ENCODE data around the gene DEFB110. TPM values are rescaled to one million over a fixed set of nuclear protein-coding genes. Genes with fewer than 3 reads are reported as not detected.

Gene DEFB110
- total RNA-seq: not detected in 2 replicates

- intact Hi-C loops (cut with micrococcal nuclease): no loop called here
These were observed at the start of gene DEFB110 for GRCh38 chr6:50021894-50022293. Gene DEFB110, minus strand, starts transcription at chr6:50021994. Its CDS starts 59 bp downstream, at chr6:50021935.

- intact Hi-C loops (cut with micrococcal nuclease): no loop called here
These were observed 48.3 kb upstream of the DEFB110 start for GRCh38 chr6:50070101-50070500.

GRCh38 chr6:50062051-50062450 lies 40.3 kb upstream of the DEFB110 start:
- intact Hi-C loops (cut with micrococcal nuclease): no loop called here

- intact Hi-C loops (cut with micrococcal nuclease): no loop called here
These were observed 34.4 kb upstream of the DEFB110 start for GRCh38 chr6:50056242-50056641.

- intact Hi-C loops (cut with micrococcal nuclease): no loop called here
These were observed 28.0 kb upstream of the DEFB110 start, which contains the start of gene DEFB112 for GRCh38 chr6:50049829-50050228. Gene DEFB112, minus strand, starts transcription at chr6:50049929. Its CDS starts 60 bp downstream, at chr6:50049869.

- intact Hi-C loops (cut with micrococcal nuclease): no loop called here
These were observed 25.2 kb upstream of the DEFB110 start for GRCh38 chr6:50047026-50047425.

GRCh38 chr6:50030777-50031562 lies 9.2 kb upstream of the DEFB110 start:
- intact Hi-C loops (cut with micrococcal nuclease): no loop called here

GRCh38 chr6:50030350-50030749 lies 8.6 kb upstream of the DEFB110 start:
- intact Hi-C loops (cut with micrococcal nuclease): no loop called here

GRCh38 chr6:50025258-50025657 lies 3.5 kb upstream of the DEFB110 start:
- intact Hi-C loops (cut with micrococcal nuclease): no loop called here

GRCh38 chr6:50007819-50008218 lies 14.0 kb downstream of the DEFB110 start:
- intact Hi-C loops (cut with micrococcal nuclease): no loop called here

GRCh38 chr6:50003139-50003538 lies 18.7 kb downstream of the DEFB110 start:
- intact Hi-C loops (cut with micrococcal nuclease): no loop called here

- intact Hi-C loops (cut with micrococcal nuclease): no loop called here
These were observed 26.5 kb downstream of the DEFB110 start for GRCh38 chr6:49995278-49995677.

GRCh38 chr6:49988900-49989299 lies 32.9 kb downstream of the DEFB110 start:
- intact Hi-C loops (cut with micrococcal nuclease): no loop called here

- intact Hi-C loops (cut with micrococcal nuclease): no loop called here
These were observed 34.0 kb downstream of the DEFB110 start for GRCh38 chr6:49987749-49988148.

GRCh38 chr6:49986551-49986950 lies 35.2 kb downstream of the DEFB110 start:
- intact Hi-C loops (cut with micrococcal nuclease): no loop called here

GRCh38 chr6:49982046-49982445 lies 39.7 kb downstream of the DEFB110 start:
- intact Hi-C loops (cut with micrococcal nuclease): no loop called here

- intact Hi-C loops (cut with micrococcal nuclease): no loop called here
These were observed 40.9 kb downstream of the DEFB110 start for GRCh38 chr6:49980898-49981297.

- intact Hi-C loops (cut with micrococcal nuclease): no loop called here
These were observed 42.2 kb downstream of the DEFB110 start for GRCh38 chr6:49979584-49979983.

- intact Hi-C loops (cut with micrococcal nuclease): no loop called here
These were observed 43.2 kb downstream of the DEFB110 start for GRCh38 chr6:49978332-49979226.

GRCh38 chr6:49969605-49970004 lies 52.2 kb downstream of the DEFB110 start, which contains the start of gene DEFB113:
Gene DEFB113, minus strand, starts transcription at chr6:49969625. Its CDS starts 0 bp downstream, at chr6:49969625.
- intact Hi-C loops (cut with micrococcal nuclease): no loop called here

Data from T-helper 2 cell treated with Interferon-gamma antibody and Interleukin-4, amounts not matched to agents 100 ng/mL and 5 ng/mL, for 36 hours (primary cell).